HCT116 (cell line): ENCODE results near the gene CPNE9. TPM values are rescaled to one million over a fixed set of nuclear protein-coding genes. Genes with fewer than 3 reads are reported as not detected.

ENCODE experiments used
- ATAC-seq: fragments of 200-7000 bp; cut with Tn5 transposase; 2 replicates; pipeline ENCODE4 v1.9.1; 2020; ENCODE audit warnings: mild to moderate bottlenecking, moderate library complexity
- BruUV-seq: library from RNA; stranded (reverse); fragments of 400-500 nt; replicated peaks from 2 replicates; lab custom pipeline; 2021; lab: Mats Ljungman, UMichigan
- CTCF ChIA-PET: fragments of 300-600 bp; sonication (Branson Sonifier 250); formaldehyde crosslinking; loops from one replicate; lab custom pipeline; 2021; ENCODE audit warnings: antibody characterized with exemption; lab: Charles Lee
- POLR2A ChIA-PET: fragments of 300-600, 350-600 bp; sonication (Branson Sonifier 250); formaldehyde crosslinking; loops from one replicate; lab custom pipeline; 2021; ENCODE audit warnings: antibody characterized with exemption; lab: Charles Lee
- RAD21 ChIA-PET, 2 experiments: fragments of 300-600 bp; sonication (Branson Sonifier 250); formaldehyde crosslinking; loops; one replicate each; lab custom pipeline; 2023; ENCODE audit warnings: low total read pairs in 2 of 2; ENCODE audit not compliant: uncharacterized antibody in 2 of 2, unreplicated experiment in 2 of 2, low non-redundant PET in 1 of 2; lab: Charles Lee
- DNase-seq: peaks from one replicate; pipeline ENCODE4 v3.0.0-alpha.2; 2010; ENCODE audit warnings: low read depth, low spot score
- H2AFZ ChIP-seq: fragments of 200-600 bp; shearing (Covaris generic), sonication (generic); 2 replicates; pipeline ENCODE4 v1.6.1; 2017; ENCODE audit warnings: low read depth, mixed run types, mixed read lengths, antibody characterized with exemption, low read length; ENCODE audit not compliant: poor library complexity, severe bottlenecking
- H3K27ac ChIP-seq: 2 replicates; pipeline ENCODE4 v1.5.1; 2012; ENCODE audit warnings: low read depth, low read length
- H3K27me3 ChIP-seq: fragments of 200-600 bp; sonication (generic); 2 replicates; pipeline ENCODE4 v1.6.1; 2016; ENCODE audit warnings: mixed run types, low read length, mixed read lengths; ENCODE audit not compliant: insufficient read depth
- H3K36me3 ChIP-seq, 2 experiments: fragments of 200-500 bp in 1 of 2; fragments of 200-600 bp in 1 of 2; sonication (Bioruptor generic) in 1 of 2; sonication (generic) in 1 of 2; 2 replicates each; pipeline versions ENCODE4 v1.5.1 to v1.6.1; 2014 to 2016; ENCODE audit warnings: low read length in 2 of 2, inconsistent platforms in 1 of 2, mixed read lengths in 1 of 2, mixed run types in 1 of 2; ENCODE audit not compliant: insufficient read depth in 2 of 2, control insufficient read depth in 1 of 2
- H3K4me1 ChIP-seq, 2 experiments: fragments of 200-600 bp in 1 of 2; sonication (generic) in 1 of 2; 2 replicates each; pipeline versions ENCODE4 v1.5.1 to v1.6.1; 2012 to 2017; ENCODE audit warnings: low read length in 2 of 2, inconsistent platforms in 1 of 2, mild to moderate bottlenecking in 1 of 2, mixed read lengths in 1 of 2, mixed run types in 1 of 2, moderate library complexity in 1 of 2; ENCODE audit not compliant: insufficient read depth in 2 of 2, control insufficient read depth in 1 of 2
- H3K4me2 ChIP-seq: fragments of 200-600 bp; sonication (generic); 2 replicates; pipeline ENCODE4 v1.6.1; 2017; ENCODE audit warnings: mixed run types, low read length, mixed read lengths
- H3K4me3 ChIP-seq, 2 experiments: fragments of 200-600 bp in 1 of 2; sonication (generic) in 1 of 2; replicated peaks in 1 of 2; 2 replicates each; pipeline ENCODE4 v1.5.1; 2011 to 2016; ENCODE audit warnings: low read length in 2 of 2, control low read depth in 1 of 2, low read depth in 1 of 2, mild to moderate bottlenecking in 1 of 2, mixed read lengths in 1 of 2, mixed run types in 1 of 2
- H3K79me2 ChIP-seq: fragments of 200-600 bp; sonication (generic); 2 replicates; pipeline ENCODE4 v1.6.1; 2017; ENCODE audit warnings: mild to moderate bottlenecking, mixed run types, low read length, moderate library complexity, mixed read lengths; ENCODE audit not compliant: insufficient read depth
- H3K9ac ChIP-seq: fragments of 200-600 bp; sonication (generic); 2 replicates; pipeline ENCODE4 v1.6.1; 2016; ENCODE audit warnings: low read length, mixed read lengths
- H3K9me2 ChIP-seq: fragments of 200-600 bp; sonication (generic), shearing (Covaris generic); 2 replicates; pipeline ENCODE4 v1.6.1; 2017; ENCODE audit warnings: mixed run types, mild to moderate bottlenecking, moderate library complexity; ENCODE audit not compliant: insufficient read depth
- H3K9me3 ChIP-seq, 2 experiments: fragments of 200-500 bp in 1 of 2; fragments of 200-600 bp in 1 of 2; sonication (Bioruptor generic) in 1 of 2; sonication (generic) in 1 of 2; 2 replicates each; pipeline ENCODE4 v1.6.1; 2014 to 2017; ENCODE audit warnings: low read length in 2 of 2, mixed read lengths in 2 of 2, inconsistent platforms in 1 of 2, low read depth in 1 of 2, mild to moderate bottlenecking in 1 of 2, mixed run types in 1 of 2, moderate library complexity in 1 of 2; ENCODE audit not compliant: control insufficient read depth in 1 of 2, insufficient read depth in 1 of 2
- H4K20me1 ChIP-seq: fragments of 200-600 bp; sonication (generic), shearing (Covaris generic); 2 replicates; pipeline ENCODE4 v1.6.1; 2017; ENCODE audit warnings: mixed run types, mild to moderate bottlenecking, moderate library complexity; ENCODE audit not compliant: insufficient read depth
- CBX3 ChIP-seq: IDR thresholded peaks from 2 replicates; pipeline ENCODE4 v1.6.1; 2012; ENCODE audit warnings: low read depth
- CEBPB ChIP-seq: IDR thresholded peaks from 2 replicates; pipeline ENCODE4 v1.6.1; 2012; ENCODE audit warnings: low read depth
- FOSL1 ChIP-seq: IDR thresholded peaks from 2 replicates; pipeline ENCODE4 v1.6.1; 2012; ENCODE audit warnings: low read depth
- POLR2A ChIP-seq: IDR thresholded peaks from 2 replicates; pipeline ENCODE4 v1.7.0; 2011; ENCODE audit warnings: borderline replicate concordance; ENCODE audit not compliant: insufficient read depth, insufficient read length; ENCODE audit errors: extremely low read depth
- POLR2AphosphoS5 ChIP-seq: IDR thresholded peaks from 2 replicates; pipeline ENCODE4 v1.6.1; 2011; ENCODE audit warnings: mild to moderate bottlenecking, low read depth, low read length, moderate library complexity
- REST ChIP-seq: IDR thresholded peaks from 2 replicates; pipeline ENCODE4 v1.6.1; 2012; ENCODE audit warnings: low read depth
- SIN3A ChIP-seq: IDR thresholded peaks from 2 replicates; pipeline ENCODE4 v1.6.1; 2012; ENCODE audit warnings: low read depth
- SP1 ChIP-seq: IDR thresholded peaks from 2 replicates; pipeline ENCODE4 v1.6.1; 2012; ENCODE audit warnings: low read depth
- YY1 ChIP-seq: IDR thresholded peaks from 2 replicates; pipeline ENCODE4 v1.6.1; 2011; ENCODE audit warnings: low read length, low read depth, moderate library complexity, mild to moderate bottlenecking; ENCODE audit not compliant: insufficient replicate concordance; ENCODE audit errors: extremely low read depth
- ZFX ChIP-seq: fragments of 450-650 bp; IDR thresholded peaks from 2 replicates; pipeline ENCODE4 v1.6.1; 2017
- intact Hi-C: fragments of 100-400 bp; cut with micrococcal nuclease; formaldehyde crosslinking; loops from 2 replicates; pipeline ENCODE4 v1.10.0; 2022
- total RNA-seq: library from RNA; stranded (reverse); gene quantifications from one replicate; pipeline ENCODE4 v1.2.1, GENCODE V29; 2021; ENCODE audit not compliant: unreplicated experiment
- TF ChIP-seq, protein P1 (sequence below): IDR thresholded peaks from 2 replicates; pipeline ENCODE4 v1.6.1; 2011; ENCODE audit warnings: mild to moderate bottlenecking, low read length, moderate library complexity; ENCODE audit not compliant: insufficient replicate concordance; ENCODE audit errors: extremely low read depth
- TF ChIP-seq, protein P2 (sequence below): IDR thresholded peaks from 2 replicates; pipeline ENCODE4 v1.6.1; 2012

The CPNE9 gene
- total RNA-seq, 1 experiment from 2014 or later = 0.98 TPM

GRCh38 chr3:9749645-9750555, 46.3 kb downstream of the CPNE9 start, which contains the start of gene OGG1 (continued):
- TF ChIP-seq, protein P1, sequence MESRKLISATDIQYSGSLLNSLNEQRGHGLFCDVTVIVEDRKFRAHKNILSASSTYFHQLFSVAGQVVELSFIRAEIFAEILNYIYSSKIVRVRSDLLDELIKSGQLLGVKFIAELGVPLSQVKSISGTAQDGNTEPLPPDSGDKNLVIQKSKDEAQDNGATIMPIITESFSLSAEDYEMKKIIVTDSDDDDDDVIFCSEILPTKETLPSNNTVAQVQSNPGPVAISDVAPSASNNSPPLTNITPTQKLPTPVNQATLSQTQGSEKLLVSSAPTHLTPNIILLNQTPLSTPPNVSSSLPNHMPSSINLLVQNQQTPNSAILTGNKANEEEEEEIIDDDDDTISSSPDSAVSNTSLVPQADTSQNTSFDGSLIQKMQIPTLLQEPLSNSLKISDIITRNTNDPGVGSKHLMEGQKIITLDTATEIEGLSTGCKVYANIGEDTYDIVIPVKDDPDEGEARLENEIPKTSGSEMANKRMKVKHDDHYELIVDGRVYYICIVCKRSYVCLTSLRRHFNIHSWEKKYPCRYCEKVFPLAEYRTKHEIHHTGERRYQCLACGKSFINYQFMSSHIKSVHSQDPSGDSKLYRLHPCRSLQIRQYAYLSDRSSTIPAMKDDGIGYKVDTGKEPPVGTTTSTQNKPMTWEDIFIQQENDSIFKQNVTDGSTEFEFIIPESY = peak; percentile 9
- peak; percentile 77 for TF ChIP-seq SIN3A

GRCh38 chr3:9750556-9751411, 47.2 kb downstream of the CPNE9 start:
- Histone ChIP-seq H3K4me1 (peaks cover 8 to 18% of the 10 kb centered on the region in 2 experiments), H3K9ac (peak overlapping the region; percentile 78), H3K4me2 (peak overlapping the region; percentile 99), H2AFZ (peak overlapping the region; percentile 2), H3K27ac (peak overlapping the region; percentile 74), H4K20me1 (no peaks in the 10 kb centered on the region), H3K79me2 (peaks cover 8% of the 10 kb centered on the region), H3K9me2 (no peaks in the 10 kb centered on the region), H3K9me3 (no peaks in the 10 kb centered on the region), H3K4me3 (peak overlapping the region; percentile 73 to 82), H3K27me3 (no peaks in the 10 kb centered on the region), H3K36me3 (peaks cover 21 to 32% of the 10 kb centered on the region in 2 experiments)
- ATAC-seq (no peak), DNase-seq (no peak)
- RAD21 ChIA-PET = interaction anchor here in 1 of 2 experiments (1.2 kb wide), 1 partner anchor 35 kb away, joined by 3 read pairs; no protein-coding TSS in a partner anchor
- intact Hi-C loops = no loop called here
- BruUV-seq = TSS peak; percentile 50
- POLR2A ChIA-PET = no interaction called here
- TF ChIP-seq ZFX (no peak), CEBPB (no peak), CBX3 (no peak), YY1 (no peak), POLR2A (no peak), FOSL1 (no peak), POLR2AphosphoS5 (no peak), SP1 (no peak), REST (no peak)
- TF ChIP-seq, protein P2, sequence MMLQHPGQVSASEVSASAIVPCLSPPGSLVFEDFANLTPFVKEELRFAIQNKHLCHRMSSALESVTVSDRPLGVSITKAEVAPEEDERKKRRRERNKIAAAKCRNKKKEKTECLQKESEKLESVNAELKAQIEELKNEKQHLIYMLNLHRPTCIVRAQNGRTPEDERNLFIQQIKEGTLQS = no peak
- CTCF ChIA-PET = no interaction called here
